GM21390 (cell line): ENCODE results near the gene UST.
A peak's percentile ranks its signal among the peaks of the same experiment; 100 is the strongest.
"Not testable (repeated sequence)": the region's sequence is repeated elsewhere in the genome, so short reads cannot be mapped to it uniquely, and the experiment has no call there.

Experiments
- ATAC-seq: cut with Tn5 transposase; IDR thresholded peaks from one replicate; pipeline ENCODE4 v1.9.1; 2021; ENCODE audit not compliant: unreplicated experiment

Gene UST

DNA sequence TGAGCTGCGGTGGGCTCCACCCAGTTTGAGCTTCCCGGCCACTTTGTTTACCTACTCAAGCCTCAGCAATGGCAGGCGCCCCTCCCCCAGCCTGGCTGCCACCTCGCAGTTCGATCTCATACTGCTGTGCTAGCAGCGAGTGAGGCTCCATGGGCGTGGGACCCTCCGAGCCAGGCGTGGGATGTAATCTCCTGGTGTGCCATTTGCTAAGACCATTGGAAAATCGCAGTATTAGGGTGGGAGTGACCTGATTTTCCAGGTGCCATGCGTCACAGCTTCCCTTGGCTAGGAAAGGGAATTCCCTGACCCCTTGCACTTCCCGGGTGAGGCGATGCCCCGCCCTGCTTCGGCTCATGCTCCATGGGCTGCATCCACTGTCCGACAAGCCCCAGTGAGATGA, 117.3 kb downstream of the UST start:
- not testable (repeated sequence) for ATAC-seq

DNA sequence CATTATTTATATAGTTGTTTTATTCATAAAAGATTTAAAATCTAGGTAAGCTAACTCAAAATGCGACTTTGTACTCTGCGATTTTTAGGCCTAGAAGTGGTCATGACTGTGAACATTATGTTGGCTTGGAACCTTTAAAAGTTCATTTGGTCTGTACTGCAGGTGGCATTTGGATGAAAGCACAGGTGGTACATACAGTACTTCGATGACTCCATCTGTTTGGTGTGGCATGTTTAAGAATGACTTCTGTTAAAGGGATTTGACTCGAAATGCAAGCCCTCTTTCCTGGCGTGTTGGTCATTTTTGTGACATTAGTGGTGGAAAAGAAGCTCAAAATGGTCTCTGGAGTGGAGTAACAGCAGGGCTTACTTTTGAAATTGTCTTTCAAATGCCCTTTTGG, 118.1 kb downstream of the UST start:
- ATAC-seq = no peak

DNA sequence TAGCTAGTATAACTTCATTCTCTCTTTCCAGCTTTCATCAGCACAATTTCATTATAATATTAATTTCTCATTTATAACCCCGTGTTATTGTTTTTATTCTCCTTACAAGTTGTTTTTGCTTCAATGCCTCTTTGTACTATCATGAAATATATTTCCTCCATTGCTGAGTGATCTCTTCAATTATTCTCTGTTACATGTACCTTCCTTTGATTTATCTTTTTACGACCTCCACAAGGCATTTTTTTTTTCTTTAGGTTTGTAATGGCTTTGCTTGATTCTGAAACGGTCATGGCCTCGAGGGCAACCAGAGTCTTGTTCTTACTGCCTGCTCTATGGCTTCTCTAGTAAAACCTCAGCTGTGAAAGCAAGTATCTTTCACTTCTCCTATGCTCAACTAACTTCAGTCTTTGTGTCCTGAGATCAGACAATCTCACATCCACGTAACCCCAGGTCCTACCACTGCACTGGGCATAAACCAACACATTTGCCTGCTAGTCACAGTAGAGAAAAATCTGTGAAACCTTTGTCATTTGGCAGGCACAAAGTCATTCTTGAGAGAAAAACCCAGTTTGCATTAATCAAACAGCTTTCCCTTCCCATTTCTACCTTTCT, 119.9 kb downstream of the UST start:
- peak; percentile 100 for ATAC-seq

DNA sequence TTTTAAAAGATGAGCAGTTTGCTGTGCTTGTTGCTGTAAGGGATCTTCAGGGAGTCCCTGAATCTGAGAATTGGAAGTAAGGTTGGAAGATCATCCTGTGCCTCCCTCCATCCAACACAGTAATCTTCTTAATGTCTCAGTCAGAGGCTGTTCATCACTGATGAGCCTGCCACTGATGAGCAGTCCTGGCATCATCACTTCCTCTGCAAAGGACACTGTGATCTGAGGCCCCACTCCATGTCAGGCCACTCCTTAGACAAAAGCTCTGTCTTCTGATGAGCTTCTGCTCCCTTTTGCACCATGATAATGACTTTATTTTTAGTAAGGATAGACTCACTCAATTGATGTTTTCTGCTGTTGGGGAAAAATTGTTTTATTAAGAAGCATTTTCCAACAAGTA, 121.0 kb downstream of the UST start:
- ATAC-seq = no peak

DNA sequence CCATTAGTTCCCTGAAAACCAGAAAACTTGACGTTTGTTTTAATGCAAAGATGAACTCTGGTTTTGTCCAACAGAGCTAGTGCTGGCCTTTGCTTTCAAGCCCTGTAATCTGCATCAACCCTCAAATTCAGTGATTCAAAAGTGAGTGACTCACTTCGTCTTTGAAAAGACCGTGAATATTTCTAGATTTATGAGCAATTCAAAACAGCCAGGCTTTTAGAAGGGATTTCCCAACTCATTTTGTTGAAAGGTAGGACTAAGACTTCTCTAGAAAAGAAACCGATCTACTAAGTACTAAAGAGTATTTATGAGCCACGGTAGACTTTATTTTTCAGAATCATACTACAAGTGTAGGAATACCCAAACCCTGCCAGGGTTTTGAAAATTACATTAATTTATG, 121.5 kb downstream of the UST start:
- ATAC-seq = no peak

DNA sequence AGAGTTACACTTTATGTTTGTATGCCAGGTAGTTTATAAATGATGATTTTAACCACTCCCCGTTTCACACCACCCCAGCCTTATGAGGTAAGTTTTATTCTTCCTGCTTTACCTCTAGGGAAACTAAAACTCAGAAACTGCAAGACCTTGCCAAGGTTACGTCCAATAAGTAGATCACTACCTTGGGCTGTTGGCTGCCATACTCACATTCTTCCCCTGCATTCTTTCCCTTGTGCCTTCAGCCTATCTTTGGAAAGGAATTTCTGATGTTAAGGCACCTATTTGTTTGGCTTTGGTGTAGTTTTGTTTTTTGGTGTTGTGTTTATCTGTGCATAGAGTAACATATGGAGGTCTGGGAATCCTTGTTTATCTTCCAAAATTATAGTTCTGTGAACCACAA, 122.1 kb downstream of the UST start:
- ATAC-seq = no peak

DNA sequence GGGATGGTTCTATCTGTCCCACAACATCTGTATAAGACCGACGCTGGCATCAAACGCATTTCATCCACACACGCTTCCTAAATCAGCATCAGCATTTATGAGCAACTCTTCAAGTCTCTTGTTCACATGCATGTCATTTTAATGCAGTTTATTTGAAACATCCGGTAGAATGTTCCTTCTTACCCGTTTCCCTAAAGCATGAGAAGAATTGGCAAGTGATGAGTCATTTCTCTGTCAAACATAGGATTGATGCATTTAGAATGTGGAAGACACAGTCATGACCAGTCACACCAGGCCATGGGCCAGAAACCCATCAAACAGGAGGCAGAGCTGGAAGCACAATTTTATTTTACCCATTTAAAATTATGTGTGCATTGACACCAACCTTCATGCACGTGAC, 122.8 kb downstream of the UST start:
- no peak for ATAC-seq

DNA sequence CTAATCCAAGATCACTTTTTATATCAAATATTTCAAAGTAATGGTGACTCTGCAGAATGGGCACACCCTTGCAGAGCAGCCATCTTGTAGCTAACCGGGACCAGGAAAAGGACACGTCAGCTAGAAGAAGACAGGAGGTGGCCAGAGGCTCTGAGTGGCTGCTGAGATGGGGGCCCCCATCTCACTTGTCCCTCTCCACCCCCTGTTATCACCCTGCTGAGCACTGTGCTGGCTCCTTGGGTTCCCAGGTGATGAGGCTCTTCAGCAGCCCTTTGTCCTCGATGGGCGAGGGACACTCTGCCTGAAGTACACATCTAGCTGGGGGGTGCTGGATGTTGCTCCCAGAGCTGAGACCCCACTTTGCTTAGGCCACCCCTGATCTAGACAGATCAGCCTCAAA, 126.3 kb downstream of the UST start:
- no peak for ATAC-seq

DNA sequence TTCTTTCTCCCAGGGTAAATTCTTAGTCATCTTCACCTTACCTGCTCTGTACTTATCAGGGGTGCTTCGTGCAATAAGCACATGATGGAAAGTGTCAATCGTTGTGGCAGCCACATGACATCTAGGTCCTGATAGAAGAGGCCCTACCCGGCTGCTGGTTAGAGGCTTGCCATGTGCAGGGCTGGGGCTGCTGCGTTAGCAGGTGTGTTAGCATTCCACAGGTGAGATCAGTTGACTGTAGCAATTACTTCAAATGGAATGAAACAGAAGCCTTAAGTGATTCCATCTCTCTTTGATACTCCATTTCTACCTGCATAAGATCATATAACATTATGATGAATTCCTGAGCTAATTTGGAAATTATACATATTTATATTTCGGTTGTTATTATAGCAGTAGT, 127.0 kb downstream of the UST start:
- ATAC-seq = no peak

DNA sequence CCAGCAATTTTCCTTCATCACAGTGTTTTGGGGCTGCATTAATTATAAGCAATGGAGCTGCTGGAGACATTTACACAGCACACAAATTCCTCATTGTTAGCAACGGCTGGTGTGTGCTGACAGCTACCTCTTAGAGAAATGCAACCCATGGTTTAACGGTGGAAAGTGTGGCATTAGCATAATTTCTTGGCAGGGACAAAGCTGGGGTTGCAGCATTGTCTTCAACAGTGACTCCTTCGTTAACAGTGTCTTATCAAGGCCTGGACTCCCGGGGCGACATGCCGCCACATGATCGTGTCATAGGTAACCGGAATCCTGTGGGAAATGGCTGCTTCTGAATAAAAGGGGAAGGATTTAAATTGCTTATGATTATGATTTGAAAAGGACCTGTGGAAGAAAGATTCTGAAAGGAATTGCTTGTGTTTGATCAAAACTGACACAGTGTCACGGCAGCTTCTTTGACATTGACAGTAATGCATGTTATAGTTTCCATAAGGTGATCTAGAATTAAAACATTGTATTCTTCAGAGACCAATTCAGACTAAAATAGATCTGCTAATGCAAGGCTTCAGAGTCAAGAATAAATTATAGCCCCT, 128.0 kb downstream of the UST start:
- no peak for ATAC-seq

DNA sequence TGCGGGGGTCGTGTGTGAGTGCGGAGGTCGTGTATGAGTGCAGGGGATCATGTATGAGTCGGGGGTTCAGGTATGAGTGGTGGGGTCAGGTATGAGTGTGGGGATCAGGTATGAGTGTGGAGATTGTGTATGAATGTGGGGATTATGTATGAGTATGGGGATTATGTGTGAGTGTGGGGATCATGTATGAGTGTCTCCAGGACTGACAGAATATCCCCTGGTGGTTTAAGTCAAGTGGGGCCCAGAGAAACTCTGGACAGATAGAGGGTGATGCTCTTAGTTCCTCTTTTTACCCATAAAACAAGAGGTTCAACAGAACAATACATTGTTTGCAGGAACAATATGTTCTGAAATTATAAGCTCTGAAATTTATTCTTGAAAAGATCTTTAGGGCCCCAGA, 131.9 kb downstream of the UST start:
- ATAC-seq = no peak

DNA sequence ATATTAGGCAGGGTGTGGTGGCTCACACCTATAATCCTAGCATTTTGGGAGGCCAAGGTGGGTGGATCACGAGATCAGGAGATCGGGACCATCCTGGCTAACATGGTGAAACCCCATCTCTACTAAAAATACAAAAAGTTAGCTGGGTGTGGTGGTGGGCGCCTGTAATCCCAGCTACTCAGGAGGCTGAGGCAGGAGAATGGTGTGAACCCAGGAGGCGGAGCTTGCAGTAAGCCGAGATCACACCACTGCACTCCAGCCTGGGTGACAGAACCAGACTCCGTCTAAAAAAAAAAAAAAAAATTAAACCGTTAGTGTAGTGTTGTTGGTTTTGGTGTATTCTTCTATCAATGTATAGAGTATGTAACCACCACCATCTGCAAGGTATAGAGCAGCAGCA, 133.9 kb downstream of the UST start:
- not testable (repeated sequence) for ATAC-seq

DNA sequence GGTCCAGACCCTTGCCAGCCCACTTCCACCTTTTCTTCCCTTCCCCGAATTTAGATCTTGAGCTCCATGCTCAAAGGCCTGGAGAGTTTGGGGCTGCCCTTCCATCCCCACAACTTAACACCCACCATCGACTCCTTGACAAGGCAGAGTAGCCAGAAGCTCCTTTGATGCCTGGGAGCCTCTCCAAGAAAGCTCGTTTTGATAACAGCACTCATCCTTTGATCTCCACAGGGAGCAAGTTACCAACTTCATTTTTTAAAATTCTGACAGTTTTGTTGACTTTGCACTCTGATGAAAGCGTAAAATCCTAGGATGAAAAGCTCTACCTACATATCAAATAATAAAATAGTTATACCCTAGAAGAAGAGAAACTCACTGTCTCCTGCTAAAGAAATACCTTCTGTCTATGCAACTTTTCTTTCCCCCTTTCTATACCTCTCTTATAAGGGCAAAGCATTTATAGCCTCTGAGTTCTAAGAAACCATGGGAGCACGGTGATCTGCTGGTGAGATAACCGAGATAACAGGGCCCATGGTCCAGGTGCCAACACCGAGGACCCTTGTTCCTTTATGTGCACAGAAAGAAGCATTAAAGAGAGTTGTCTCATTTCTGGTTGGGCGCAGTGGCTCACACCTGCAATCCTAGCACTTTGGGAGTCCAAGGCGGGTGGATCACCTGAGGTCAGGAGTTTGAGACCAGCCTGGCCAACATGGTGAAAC, 134.9 kb downstream of the UST start:
- ATAC-seq = no peak

DNA sequence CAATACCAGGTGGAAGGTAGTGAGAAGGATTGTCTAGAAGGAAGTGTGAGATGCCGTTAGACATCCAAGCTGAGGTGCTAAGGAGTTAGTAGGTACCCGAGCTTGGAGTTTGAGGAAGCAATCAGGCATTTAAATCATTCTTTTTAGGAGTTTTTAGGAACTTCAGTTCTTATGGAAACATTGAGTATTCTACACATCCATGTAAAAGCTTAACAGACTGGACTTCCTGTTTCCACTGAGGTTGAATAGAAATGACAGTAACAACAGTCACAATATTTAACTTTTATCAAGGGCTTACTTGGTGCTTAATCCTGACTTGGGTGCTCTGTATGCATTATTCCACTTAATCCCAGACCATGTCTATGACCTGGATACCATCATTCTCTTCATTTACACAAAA, 136.4 kb downstream of the UST start:
- no peak for ATAC-seq

DNA sequence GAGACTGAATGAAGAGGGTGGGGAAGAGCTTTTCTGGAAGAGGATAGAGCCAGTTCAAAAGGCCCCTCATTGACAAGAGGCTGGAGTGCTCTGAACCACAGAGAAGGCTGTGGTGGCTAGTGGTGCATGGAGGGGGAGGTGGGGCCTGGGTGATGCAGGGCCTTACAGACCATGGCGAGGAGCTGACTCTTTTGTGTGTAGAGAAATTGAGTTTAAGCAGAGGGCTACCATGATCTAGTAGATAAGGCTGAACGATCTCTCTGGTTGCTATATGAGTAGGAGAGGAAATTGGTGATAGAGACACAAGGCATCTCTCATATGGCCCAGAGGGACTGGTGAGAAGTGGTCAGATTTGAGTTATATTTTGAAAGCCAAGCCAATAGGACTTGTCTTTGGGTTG, 137.6 kb downstream of the UST start:
- no peak for ATAC-seq

DNA sequence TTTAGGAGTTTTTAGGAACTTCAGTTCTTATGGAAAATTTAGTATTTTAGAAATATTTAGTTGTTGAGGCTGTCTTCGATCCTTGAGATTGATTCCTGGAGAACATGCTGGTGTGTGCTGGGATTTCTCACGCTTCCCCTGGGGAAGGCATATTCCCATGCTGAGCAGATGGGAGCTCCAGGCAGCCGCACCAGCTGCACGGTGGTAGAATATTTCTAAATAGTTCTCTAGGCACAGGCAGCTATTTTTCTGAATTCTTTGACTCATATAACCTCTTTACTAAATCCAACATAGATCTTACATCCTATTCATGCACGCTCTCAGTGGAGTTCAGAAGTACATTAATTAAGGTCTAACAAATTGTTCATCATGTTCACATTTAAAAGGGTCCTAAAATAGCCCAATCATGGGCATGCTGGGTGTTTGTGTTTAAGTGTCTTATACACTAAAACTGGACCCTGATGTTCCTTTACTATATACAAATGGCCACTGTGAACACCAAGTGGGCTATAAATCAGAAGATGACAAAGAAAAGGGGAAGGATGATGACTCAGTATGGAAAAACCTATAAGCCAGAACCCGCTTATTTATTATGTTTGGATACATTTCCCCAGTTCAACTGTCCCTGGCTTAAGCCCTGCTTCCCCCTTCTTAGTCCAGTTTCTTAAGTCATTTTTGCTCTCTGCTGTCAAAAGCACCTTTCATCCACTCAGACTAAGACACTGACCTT, 138.5 kb downstream of the UST start:
- no peak for ATAC-seq

DNA sequence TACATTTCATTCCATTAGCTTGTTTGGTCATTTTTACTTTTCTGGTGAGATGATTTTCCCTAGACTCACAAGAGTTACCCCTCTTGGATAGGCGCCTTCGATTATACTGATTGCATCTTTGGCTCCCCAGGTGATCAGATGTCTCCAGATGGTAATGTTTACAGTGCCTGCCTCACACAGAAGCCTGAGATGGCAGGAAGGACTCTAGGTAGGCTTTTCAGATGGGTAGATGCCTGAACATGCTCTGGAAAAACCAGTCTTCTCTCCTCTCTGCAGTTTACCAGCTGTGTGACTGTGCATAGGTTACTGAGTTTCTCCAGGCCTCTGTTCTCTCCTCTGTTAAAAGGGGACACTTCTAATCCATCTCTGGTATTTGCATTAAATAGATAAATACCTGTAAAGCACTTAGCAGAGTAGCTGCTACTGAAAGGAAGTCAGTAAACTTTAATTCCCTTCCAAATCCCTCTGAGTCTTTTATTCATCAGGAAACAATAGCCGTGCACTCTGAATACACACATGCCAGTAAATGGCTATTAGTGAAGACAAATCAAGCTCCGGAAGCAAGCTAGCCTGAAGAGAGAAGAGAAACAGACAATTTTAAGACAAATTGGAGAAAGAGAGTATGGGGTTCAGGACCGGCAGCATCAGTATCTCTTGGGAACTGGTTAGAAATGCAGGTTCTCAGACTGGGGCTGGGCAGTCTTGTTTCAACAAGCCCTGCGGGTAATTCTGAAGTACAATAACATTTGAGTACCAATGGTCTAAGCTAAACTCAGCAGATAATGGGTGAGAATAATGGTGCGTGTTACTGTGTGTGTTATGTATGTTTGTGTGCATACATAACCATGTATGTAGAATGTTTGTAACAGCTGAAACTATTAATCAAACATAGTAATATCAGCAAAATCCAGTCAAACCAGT, 139.4 kb downstream of the UST start:
- no peak for ATAC-seq

DNA sequence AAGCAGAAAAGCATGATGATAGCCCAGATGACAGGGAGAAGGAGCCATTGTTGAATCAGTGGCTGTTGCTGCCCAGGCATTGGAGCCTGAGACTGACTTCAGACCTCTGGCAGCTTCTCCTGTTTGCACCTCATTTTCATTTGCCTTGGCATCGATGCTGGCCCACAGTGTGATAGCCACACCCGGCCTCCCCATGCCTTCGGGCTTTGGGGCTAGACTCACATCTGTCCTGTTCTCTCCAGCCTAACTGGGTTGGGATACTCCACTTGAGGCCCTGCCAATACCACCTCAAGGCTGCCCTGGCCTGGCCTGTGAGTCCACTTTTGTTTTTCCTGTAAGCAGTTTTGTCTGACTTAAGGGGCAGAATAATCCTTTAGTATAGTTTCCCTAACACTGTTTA, 140.4 kb downstream of the UST start:
- ATAC-seq = no peak

DNA sequence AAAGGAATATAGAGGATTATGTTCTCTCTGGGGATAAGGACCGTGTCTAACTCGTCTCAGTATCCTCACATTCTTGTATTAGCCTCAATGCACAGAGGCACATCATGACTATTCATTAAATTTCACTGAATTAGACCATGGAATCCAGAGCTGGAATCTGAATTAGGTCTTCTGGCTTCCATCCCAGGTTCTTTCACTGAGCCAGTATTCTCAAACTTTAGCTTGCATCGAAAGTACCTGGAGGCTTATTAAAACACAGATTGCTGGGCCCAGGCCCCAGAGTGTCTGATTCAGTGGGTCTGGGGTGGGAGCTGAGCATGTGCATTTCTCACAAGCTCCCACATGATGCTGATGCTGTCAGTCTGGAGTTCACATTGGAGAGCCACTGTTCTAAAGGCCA, 142.0 kb downstream of the UST start:
- no peak for ATAC-seq

DNA sequence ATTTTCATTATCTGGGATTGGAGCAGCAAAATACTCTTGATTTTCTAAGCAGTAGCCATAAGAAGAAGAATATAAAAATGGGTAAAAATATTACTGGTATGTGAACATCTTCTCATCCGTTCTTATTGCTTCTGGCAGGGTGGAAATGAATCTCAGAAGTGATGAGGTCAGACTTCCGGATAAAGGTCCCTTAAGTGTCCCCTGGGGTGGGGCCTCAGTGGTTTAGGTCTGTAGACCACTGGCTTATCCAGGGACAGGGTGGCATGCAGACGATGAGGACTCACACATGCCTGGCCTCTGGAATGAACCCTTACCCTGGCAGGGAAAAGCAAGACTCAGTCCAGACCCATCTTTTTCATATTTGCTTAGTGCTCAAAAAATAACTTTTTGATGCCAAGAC, 143.3 kb downstream of the UST start:
- ATAC-seq = no peak
